GM18519 (cell line): ENCODE data around the gene CLDN6.

Experiments used
- ATAC-seq: cut with Tn5 transposase; IDR thresholded peaks from one replicate; pipeline ENCODE4 v1.9.1; 2021; ENCODE audit warnings: mild to moderate bottlenecking, moderate library complexity; ENCODE audit not compliant: unreplicated experiment, low FRiP score

The CLDN6 gene

DNA sequence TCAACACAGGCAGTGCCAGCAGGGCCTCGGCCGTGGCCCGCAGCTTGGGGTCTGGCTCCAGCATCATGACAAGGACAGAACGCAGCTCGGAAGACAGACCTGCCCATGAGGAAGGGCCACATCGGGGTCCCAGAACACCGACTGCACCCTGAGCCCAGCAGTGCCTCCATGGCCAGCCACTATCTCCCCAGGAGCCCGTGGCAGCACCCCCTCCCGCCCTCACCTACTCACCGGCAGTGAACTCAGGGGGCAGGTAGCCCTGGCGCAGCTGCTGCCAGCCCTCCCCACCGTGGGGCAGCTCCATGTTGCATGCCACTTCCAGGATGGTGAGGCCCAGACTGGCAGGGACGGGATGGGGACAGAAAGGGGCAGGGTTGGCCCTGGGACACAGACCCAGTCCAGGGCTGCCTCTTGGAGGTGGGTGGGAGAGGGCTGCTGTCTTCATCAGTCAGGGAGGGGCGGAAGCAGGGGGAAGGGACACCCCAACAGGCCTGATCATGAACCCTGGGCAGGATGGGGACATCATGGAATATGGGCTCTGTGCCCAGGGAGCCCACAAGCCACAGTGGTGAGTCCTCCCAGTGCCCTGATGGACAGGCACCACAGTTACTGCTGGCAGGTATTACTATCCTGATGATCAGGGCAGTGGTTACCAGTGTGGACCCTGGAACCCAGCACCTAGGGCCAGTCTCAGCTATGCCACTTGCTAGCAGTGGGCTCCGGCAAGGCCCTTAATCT is 43.5 kb downstream of the CLDN6 start:
- no peak for ATAC-seq

DNA sequence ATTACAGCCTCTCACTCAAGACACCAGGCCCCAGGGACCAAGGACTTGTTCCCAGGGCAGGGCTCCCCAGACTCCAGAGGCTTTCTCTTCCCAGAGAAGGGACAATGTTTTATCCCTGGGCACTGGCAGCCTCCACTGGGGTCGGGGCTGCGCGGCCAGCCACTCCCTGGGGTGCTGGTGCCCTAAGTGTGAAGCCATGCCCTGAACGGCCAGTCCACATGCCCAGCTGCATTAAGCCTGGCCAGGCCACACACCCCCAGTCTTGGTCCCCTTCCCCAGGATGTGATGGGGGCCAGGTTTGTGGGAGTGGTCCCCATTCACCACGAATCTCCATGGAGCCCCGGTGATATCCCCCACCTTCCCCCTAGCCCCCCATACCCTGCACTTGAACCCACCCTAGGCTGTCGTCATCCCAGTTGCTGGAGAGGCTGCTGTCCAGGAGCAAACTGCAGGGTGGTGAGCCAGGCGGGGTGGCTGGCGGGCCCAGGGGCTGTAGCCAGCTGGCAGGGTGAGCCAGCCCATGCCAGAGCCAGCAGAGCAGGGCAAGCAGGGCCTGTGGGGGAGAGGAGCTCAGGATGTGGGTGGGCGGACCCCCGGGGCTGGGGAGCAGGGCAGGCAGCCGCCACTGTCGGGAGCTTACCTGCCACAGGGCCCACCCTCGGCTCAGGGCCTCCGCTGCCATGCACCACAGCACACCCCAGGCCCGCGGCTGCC is 44.2 kb downstream of the CLDN6 start:
- no peak for ATAC-seq

- no peak for ATAC-seq
Observed at GRCh38 chr16:2973093-2973492, 44.9 kb downstream of the CLDN6 start.

DNA sequence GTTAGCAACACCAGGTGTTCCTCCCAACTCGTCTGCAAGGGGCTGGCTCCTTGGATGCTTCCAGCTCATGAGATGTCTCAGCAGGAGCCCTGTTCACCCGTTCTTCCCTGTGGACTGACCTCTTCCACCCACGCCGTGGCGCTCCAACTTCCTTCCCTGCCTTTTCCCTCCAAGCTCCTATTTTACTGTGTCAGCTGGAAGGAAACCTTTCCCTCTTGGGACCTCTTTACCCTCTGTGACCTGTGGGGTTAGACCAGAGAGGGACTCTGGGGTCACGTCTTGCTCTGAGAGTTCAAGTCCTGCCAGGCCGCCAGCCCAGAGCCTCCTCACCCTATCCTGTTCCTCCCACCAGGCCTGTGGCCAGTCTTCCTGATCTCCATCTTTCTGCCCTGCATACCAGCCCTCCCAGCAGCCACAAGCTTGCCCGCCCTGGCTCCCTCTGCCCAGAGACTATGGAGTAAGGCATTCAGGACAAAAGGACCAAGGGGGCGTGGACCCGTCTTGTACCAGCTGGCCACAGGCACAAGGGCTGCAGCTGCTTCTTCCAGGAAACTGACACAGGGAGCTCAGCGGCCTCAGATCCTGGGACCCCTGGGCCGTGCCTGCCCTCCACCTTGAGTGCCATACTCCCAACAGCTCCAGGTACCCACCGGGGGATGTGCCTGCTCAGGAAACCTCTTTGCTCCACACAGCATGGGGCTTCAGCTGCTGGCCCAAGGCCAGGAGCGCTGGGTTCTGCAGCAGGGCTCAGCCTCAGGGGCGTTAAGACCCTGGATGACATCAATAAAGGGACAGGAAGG is 45.8 kb downstream of the CLDN6 start:
- ATAC-seq = no peak

GRCh38 chr16:2971134-2971984 is 46.6 kb downstream of the CLDN6 start:
- no peak for ATAC-seq

GRCh38 chr16:2970563-2970962 is 47.4 kb downstream of the CLDN6 start:
- ATAC-seq = no peak

GRCh38 chr16:2969545-2970521 is 48.1 kb downstream of the CLDN6 start:
- ATAC-seq = no peak

- ATAC-seq = peak; percentile 43
Observed at GRCh38 chr16:2968738-2969544, 49.0 kb downstream of the CLDN6 start, which contains the start of gene PAQR4. PAQR4 (plus strand) TSS chr16:2969348; CDS start chr16:2969675, 327 bp downstream.

DNA sequence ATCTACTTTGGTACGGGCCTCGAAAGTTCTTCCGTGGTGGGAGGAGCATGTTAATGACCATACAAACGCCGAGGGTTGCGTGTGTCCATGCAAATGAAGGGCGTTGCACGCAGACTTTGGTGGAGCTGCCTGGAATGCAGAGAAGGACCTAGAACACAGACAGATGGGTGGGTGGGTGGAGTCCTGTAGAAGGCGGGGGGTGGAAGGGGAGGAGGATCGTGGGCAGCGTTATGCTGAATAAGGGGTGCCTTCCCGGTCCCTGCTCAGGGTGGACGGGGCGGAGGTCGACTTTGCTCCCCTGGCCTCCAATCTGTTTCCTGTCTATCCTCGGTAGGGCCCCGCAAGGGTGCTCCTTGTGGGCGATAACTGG is 49.6 kb downstream of the CLDN6 start:
- no peak for ATAC-seq

- no peak for ATAC-seq
Observed at GRCh38 chr16:2967721-2968161, 50.2 kb downstream of the CLDN6 start.

DNA sequence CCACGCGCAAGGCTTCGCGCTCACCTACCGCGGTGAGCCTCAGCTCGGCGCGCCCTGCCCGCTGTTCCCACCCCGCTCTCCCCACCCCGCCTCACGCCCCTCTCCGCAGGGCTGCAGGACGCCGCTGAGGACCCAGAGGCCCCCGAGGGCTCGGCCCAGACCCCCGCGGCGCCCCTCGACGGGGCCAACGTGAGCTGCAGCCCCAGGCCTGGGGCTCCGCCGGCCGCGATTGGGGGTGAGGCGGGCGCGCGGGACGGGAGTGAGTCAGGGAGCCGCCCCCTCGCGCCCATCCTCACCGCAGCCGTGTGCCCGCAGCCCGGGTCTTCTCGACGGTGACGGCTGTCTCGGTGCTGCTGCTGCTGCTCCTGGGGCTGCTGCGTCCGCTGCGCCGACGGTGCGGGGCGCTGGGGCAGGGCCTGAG is 50.8 kb downstream of the CLDN6 start:
- no peak for ATAC-seq

DNA sequence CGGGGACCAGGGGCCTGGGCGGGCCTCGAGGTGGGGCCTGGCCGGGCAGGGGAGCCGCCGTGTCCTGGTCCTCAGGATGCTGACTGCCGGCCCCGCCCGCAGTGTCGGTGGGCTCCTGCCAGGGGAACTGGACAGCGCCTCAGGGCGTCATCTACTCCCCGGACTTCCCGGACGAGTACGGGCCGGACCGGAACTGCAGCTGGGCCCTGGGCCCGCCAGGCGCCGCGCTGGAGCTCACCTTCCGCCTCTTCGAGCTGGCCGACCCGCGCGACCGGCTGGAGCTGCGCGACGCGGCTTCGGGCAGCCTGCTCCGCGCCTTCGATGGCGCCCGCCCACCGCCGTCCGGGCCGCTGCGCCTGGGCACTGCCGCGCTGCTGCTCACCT is 51.2 kb downstream of the CLDN6 start:
- no peak for ATAC-seq

DNA sequence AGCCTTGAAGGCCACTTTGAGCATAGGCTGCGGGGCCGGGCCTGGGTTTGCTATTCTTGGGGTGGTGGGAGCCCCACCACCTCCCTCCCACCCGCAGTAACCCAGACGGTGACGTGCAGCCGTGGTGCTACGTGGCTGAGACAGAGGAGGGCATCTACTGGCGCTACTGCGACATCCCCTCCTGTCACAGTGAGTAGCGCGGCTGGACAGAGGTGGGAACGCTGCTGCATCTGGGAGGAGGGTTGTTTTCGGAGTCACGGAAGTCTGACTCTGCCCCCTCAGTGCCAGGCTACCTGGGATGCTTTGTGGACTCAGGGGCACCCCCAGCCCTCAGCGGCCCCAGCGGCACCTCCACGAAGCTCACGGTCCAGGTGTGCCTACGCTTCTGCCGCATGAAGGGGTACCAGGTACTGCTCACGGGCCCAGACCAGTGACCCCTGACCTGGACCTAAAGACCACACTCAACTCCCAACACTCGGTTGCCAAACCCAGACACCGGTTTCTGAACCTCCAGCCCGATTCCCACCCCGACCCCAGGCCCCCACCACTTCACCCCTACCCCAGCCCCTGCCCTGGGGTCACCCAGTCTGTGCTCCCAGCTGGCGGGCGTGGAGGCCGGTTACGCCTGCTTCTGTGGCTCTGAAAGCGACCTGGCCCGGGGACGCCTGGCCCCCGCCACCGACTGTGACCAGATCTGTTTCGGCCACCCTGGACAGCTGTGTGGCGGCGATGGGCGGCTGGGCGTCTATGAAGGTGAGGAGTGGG is 51.8 kb downstream of the CLDN6 start:
- no peak for ATAC-seq
